Left ventricle myocardium inferior (tissue), 1 donor: ENCODE results near the gene GNB2. TPM values are rescaled to one million over a fixed set of nuclear protein-coding genes. Genes with fewer than 3 reads are reported as not detected.

Experiments
- DNase-seq: peaks from one replicate; pipeline ENCODE4 v3.0.0-alpha.2; 2020
- H3K27ac ChIP-seq: fragments of 200-600 bp; replicated peaks from 2 replicates; pipeline ENCODE4 v1.8.0; 2021
- H3K27me3 ChIP-seq: fragments of 200-600 bp; 2 replicates; pipeline ENCODE4 v1.8.0; 2021; ENCODE audit warnings: low read depth
- H3K36me3 ChIP-seq: fragments of 200-600 bp; 2 replicates; pipeline ENCODE4 v1.8.0; 2021
- H3K4me1 ChIP-seq: fragments of 200-600 bp; 2 replicates; pipeline ENCODE4 v1.8.0; 2021
- H3K4me3 ChIP-seq: fragments of 200-600 bp; 2 replicates; pipeline ENCODE4 v1.8.0; 2021; ENCODE audit warnings: mild to moderate bottlenecking, moderate library complexity
- H3K9me3 ChIP-seq: fragments of 200-600 bp; replicated peaks from 2 replicates; pipeline ENCODE4 v1.8.0; 2021
- intact Hi-C: fragments of 100-400 bp; cut with micrococcal nuclease; formaldehyde crosslinking; loops from one replicate; pipeline ENCODE4 v1.11.0; 2022
- total RNA-seq: library from RNA; stranded (reverse); fragmentation: NEBNext Ultra II Directional; extraction: Animal tissue kit (Norgen Biotek cat#: 25700); gene quantifications from one replicate; pipeline ENCODE4 v1.2.1, GENCODE V29; 2021
- TF ChIP-seq, protein P1 (sequence below): fragments of 200-600 bp; IDR thresholded peaks from 2 replicates; pipeline ENCODE4 v1.8.0; 2021; ENCODE audit warnings: antibody characterized with exemption, mild to moderate bottlenecking, borderline replicate concordance
- donor health status: DM: no; HTN: yes; CAD: no; lungs with severe emphysema.

The GNB2 gene
- total RNA-seq, 1 donor from 2014 or later, result 98.3 TPM

DNA sequence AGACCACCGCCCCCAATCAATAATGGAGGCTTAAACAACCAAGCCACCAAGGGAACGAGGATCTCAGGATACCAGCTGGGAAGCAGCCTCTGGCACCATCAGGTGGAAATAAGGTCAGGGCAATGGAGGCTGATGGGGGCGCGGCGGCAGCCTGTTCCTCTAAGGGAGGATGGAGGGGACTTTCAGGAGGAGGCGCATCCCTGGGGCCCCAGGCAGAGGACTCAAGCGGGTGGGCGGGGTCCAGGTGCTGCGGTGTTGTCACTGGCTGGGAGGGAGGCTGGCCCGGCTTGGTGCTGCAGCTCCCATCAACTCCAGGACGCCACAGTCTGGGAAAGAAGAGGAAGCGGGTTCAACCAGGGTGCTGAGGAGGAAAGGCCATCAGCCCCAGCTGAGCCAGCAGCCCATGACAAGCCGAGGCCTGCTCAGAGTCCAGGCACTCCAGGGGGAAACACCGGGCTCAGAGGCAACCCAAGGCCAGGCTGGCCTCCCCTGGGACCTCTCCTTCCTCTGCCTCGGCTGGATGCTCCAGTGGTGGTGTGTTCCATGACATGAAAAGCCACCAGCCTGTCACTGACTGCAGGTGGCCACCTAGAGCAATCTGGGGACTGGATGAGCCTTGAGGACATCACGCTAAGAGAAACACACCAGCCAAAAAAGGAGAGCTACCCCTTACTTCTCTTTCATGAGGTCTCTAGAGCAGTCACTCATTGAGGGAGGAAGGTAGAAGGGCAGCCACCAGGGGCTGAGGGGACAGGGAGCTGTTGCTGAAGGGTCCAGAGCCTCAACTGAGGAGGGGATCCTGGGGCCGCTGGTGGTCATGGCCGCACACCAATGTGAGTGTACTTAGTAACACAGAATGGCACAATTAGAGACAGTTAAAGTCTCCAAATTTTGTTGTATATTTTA is 15.9 kb downstream of the GNB2 start:
- no peak overlapping the region for H3K27ac ChIP-seq
- H3K9me3 ChIP-seq, result no peaks in the 10 kb centered on the region
- peaks cover 63% of the 10 kb centered on the region for H3K4me1 ChIP-seq
- H3K27me3 ChIP-seq, result no peaks in the 10 kb centered on the region
- peak; percentile 17 for DNase-seq
- TF ChIP-seq, protein P1, sequence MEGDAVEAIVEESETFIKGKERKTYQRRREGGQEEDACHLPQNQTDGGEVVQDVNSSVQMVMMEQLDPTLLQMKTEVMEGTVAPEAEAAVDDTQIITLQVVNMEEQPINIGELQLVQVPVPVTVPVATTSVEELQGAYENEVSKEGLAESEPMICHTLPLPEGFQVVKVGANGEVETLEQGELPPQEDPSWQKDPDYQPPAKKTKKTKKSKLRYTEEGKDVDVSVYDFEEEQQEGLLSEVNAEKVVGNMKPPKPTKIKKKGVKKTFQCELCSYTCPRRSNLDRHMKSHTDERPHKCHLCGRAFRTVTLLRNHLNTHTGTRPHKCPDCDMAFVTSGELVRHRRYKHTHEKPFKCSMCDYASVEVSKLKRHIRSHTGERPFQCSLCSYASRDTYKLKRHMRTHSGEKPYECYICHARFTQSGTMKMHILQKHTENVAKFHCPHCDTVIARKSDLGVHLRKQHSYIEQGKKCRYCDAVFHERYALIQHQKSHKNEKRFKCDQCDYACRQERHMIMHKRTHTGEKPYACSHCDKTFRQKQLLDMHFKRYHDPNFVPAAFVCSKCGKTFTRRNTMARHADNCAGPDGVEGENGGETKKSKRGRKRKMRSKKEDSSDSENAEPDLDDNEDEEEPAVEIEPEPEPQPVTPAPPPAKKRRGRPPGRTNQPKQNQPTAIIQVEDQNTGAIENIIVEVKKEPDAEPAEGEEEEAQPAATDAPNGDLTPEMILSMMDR, result no peak
- intact Hi-C loops, result loop anchor here (10.0 kb wide), 1 partner anchor 105 kb away; the partner anchor contains the start of genes FBXO24 and LRCH4
- H3K36me3 ChIP-seq, result peaks cover 48% of the 10 kb centered on the region
- H3K4me3 ChIP-seq, result no peak overlapping the region

DNA sequence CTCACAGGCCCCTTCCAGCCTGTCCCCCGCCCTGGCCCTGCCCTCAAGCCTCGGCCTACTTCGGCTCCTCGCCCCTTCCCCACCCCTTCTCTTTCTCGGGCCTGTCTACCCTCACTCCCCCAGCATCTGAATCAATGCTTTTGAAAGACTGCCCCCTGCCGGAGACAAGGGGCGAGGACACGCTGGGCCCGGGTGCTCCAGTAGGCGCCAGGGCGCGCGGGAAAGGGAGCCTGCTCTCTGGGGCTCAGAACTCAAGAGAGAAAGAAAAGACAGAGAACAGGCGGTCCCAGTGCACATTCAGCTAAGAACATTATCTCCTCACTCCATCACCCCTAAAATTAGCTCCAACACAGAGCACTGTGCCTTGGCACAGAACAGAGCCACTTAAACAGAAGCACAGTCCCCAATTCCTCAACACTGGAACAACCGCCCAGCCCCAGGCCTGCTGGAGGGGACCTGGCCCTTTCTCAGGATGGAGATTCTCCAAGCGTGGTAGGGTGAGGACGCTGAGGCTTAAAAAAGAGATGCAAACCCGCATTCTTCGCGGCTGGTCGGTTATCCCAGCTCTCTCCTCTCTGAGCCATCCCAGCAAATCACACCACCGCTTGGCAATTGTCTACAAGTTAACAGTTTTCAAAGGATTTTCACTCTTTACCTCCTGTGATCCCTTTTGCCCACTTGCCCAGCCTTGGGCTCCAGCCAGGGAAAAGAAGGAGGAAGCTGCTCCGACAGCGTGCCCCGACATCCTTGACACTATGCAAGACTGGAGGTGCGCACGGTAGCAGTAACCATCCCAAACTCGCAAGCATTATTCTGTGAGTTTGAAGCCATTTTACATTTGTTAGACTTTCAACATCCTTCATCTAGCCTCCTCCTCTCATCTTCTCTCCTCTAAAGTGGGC is 18.4 kb downstream of the GNB2 start:
- intact Hi-C loops, result loop anchor here (10.0 kb wide), 1 partner anchor 107 kb away; the partner anchor contains the start of genes FBXO24 and LRCH4
- Histone ChIP-seq H3K36me3 (peaks cover 24% of the 10 kb centered on the region), H3K27me3 (no peaks in the 10 kb centered on the region), H3K4me3 (peak overlapping the region; percentile 97), H3K4me1 (peaks cover 69% of the 10 kb centered on the region), H3K27ac (peak overlapping the region; percentile 88), H3K9me3 (no peaks in the 10 kb centered on the region)
- TF ChIP-seq, protein P1, result peak; percentile 91
- DNase-seq, result peak; percentile 72

DNA sequence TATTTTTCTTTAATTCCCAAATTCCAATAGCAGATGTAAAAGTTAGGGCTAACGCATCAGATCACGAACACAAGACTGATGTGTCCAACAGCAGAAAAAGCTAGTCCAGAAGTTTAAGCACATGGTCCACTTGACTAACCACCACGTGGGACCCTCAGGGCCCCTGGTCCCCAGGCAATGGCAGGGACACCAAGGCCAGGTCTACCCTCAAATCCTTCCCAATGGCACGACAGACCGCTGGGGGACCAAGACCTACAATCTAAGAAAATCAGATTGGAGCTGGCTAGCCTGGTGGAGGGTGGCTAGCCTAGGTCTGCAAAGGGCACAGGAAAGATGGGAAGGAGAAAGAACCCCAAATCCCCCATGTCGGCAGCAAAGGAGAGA is 19.0 kb downstream of the GNB2 start:
- peaks cover 17% of the 10 kb centered on the region for H3K36me3 ChIP-seq
- DNase-seq, result no peak
- TF ChIP-seq, protein P1, result no peak
- H3K4me1 ChIP-seq, result peaks cover 68% of the 10 kb centered on the region
- H3K9me3 ChIP-seq, result no peaks in the 10 kb centered on the region
- intact Hi-C loops, result loop anchor here (10.0 kb wide), 1 partner anchor 108 kb away; the partner anchor contains the start of genes FBXO24 and LRCH4
- no peaks in the 10 kb centered on the region for H3K27me3 ChIP-seq
- H3K27ac ChIP-seq, result peak overlapping the region; percentile 88
- peak overlapping the region; percentile 97 for H3K4me3 ChIP-seq

DNA sequence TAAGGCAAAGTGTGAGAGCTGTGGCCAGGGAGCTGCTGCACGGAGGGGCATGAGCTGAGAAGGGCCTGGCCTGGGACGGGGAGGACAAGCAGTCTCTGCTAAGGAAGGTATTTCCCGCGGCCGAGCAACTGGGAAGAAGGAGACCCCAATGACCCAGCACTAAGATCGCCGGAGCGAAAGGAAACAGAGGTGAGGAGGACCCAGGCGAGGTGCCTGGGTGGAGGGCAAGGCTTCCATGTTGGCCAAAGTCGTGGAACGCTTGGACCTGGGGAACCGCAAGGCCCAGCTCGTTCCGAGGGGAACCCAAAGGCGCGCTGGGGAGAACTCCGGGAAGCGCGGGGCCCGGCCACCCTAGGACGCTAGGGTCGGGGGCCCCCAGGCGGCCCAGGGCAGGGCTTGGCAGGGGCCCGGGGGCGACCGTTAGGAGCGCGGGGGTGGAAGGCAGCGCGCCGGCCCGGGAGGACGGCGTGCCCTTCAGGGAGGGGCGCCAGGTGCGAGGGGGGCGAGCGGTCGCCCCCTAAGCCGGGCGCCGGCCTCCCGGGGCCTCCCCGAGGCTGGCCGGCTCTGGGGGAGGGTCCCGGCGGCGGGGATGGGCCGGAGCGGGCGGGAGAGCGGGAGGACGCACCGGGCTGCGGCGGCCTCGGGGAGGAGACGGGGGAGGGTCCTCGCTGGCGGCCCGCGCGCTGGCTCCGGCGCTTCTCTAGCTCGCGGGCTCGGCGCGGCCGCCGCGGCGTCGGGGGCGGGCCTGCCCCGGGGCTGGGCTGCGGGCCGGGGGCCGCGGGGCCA is 20.0 kb downstream of the GNB2 start:
- Histone ChIP-seq H3K36me3 (peaks cover 8% of the 10 kb centered on the region), H3K4me3 (peak overlapping the region; percentile 97), H3K27ac (peak overlapping the region; percentile 88), H3K4me1 (peaks cover 59% of the 10 kb centered on the region), H3K9me3 (no peaks in the 10 kb centered on the region), H3K27me3 (no peaks in the 10 kb centered on the region)
- no peak for DNase-seq
- intact Hi-C loops, result loop anchor here (10.0 kb wide), 1 partner anchor 109 kb away; the partner anchor contains the start of genes FBXO24 and LRCH4
- TF ChIP-seq, protein P1, result no peak
